Neuronal stem cell (in vitro differentiated cells): ENCODE results near the gene TXLNA.

Experiments used
- DNase-seq: peaks from one replicate; pipeline ENCODE4 v3.0.0-alpha.2; 2013; ENCODE audit warnings: low spot score
- H2AFZ ChIP-seq: one replicate; pipeline ENCODE4 v1.6.1; 2013; ENCODE audit warnings: mild to moderate bottlenecking, low read length, inconsistent platforms
- H2AK5ac ChIP-seq: 2 replicates; pipeline ENCODE4 v1.6.1; 2013; ENCODE audit warnings: low read depth, mild to moderate bottlenecking, inconsistent platforms, low read length, moderate library complexity, mixed read lengths
- H2BK120ac ChIP-seq: 2 replicates; pipeline ENCODE4 v1.6.1; 2013; ENCODE audit warnings: low read depth, mild to moderate bottlenecking, inconsistent platforms, low read length, moderate library complexity, mixed read lengths
- H2BK12ac ChIP-seq: one replicate; pipeline ENCODE4 v1.6.1; 2013; ENCODE audit warnings: low read length, inconsistent platforms
- H2BK15ac ChIP-seq: 2 replicates; pipeline ENCODE4 v1.6.1; 2013; ENCODE audit warnings: mild to moderate bottlenecking, low read length, inconsistent platforms, mixed read lengths
- H2BK5ac ChIP-seq: one replicate; pipeline ENCODE4 v1.6.1; 2013; ENCODE audit warnings: inconsistent platforms, mild to moderate bottlenecking, low read length, moderate library complexity
- H3K14ac ChIP-seq: one replicate; pipeline ENCODE4 v1.6.1; 2013; ENCODE audit warnings: low read length, inconsistent platforms
- H3K18ac ChIP-seq: 2 replicates; pipeline ENCODE4 v1.6.1; 2013; ENCODE audit warnings: low read length, inconsistent platforms
- H3K23ac ChIP-seq: 2 replicates; pipeline ENCODE4 v1.6.1; 2013; ENCODE audit warnings: low read depth, mild to moderate bottlenecking, mixed read lengths, low read length, inconsistent platforms; ENCODE audit not compliant: poor library complexity
- H3K27ac ChIP-seq: replicated peaks from 3 replicates; pipeline ENCODE4 v1.5.1; 2013; ENCODE audit warnings: low read length, inconsistent platforms
- H3K27me3 ChIP-seq, 3 experiments: 2 replicates each; pipeline ENCODE4 v1.6.1; 2013; ENCODE audit warnings: low read length in 3 of 3, mild to moderate bottlenecking in 2 of 3, inconsistent platforms in 1 of 3, low read depth in 1 of 3, mixed read lengths in 1 of 3, moderate library complexity in 1 of 3; ENCODE audit not compliant: control insufficient read depth in 3 of 3, insufficient read depth in 3 of 3
- H3K36me3 ChIP-seq, 2 donors: replicated peaks in 1 of 2; 2 replicates each; pipeline ENCODE4 v1.6.1; 2013; ENCODE audit warnings: low read length in 2 of 2; ENCODE audit not compliant: control insufficient read depth in 2 of 2, insufficient read depth in 2 of 2
- H3K4ac ChIP-seq: 2 replicates; pipeline ENCODE4 v1.6.1; 2013; ENCODE audit warnings: inconsistent platforms, mild to moderate bottlenecking, low read length, moderate library complexity
- H3K4me1 ChIP-seq, 2 donors: 1 replicate in 1 of 2; 2 replicates in 1 of 2; pipeline ENCODE4 v1.6.1; 2013; ENCODE audit warnings: low read length in 2 of 2, low read depth in 1 of 2; ENCODE audit not compliant: control insufficient read depth in 2 of 2, insufficient read depth in 1 of 2
- H3K4me2 ChIP-seq: one replicate; pipeline ENCODE4 v1.6.1; 2013; ENCODE audit warnings: mild to moderate bottlenecking, low read length, inconsistent platforms; ENCODE audit not compliant: insufficient read depth, poor library complexity, severe bottlenecking
- H3K4me3 ChIP-seq, 2 donors: 2 replicates each; pipeline ENCODE4 v1.5.1; 2013; ENCODE audit warnings: low read length in 2 of 2, mild to moderate bottlenecking in 2 of 2, inconsistent platforms in 1 of 2, moderate library complexity in 1 of 2
- H3K79me1 ChIP-seq: one replicate; pipeline ENCODE4 v1.6.1; 2013; ENCODE audit warnings: low read depth, mild to moderate bottlenecking, inconsistent platforms, low read length, moderate library complexity
- H3K9ac ChIP-seq: one replicate; pipeline ENCODE4 v1.6.1; 2013; ENCODE audit warnings: mild to moderate bottlenecking, low read depth, low read length, inconsistent platforms; ENCODE audit not compliant: poor library complexity
- H3K9me3 ChIP-seq, 2 donors: replicated peaks in 1 of 2; 2 replicates each; pipeline versions ENCODE3 to v1.6.1; 2013; ENCODE audit warnings: low read length in 2 of 2, mild to moderate bottlenecking in 2 of 2, inconsistent platforms in 1 of 2, low read depth in 1 of 2, mixed read lengths in 1 of 2, moderate library complexity in 1 of 2; ENCODE audit not compliant: control insufficient read depth in 2 of 2, insufficient read depth in 1 of 2
- H4K8ac ChIP-seq: one replicate; pipeline ENCODE4 v1.6.1; 2013; ENCODE audit warnings: low read depth, mild to moderate bottlenecking, inconsistent platforms, low read length, moderate library complexity
- H4K91ac ChIP-seq: one replicate; pipeline ENCODE4 v1.6.1; 2013; ENCODE audit warnings: low read length, low read depth, mild to moderate bottlenecking, inconsistent platforms; ENCODE audit not compliant: poor library complexity
- WGBS, 2 donors: extraction: QIAGEN DNeasy Blood & Tissue Kit; methylation state at CpG; one replicate each; pipeline ENCODE4 v1.1.7; 2013; ENCODE audit warnings: missing lambda C conversion rate in 2 of 2, mixed read lengths in 1 of 2; ENCODE audit not compliant: insufficient read length in 2 of 2, insufficient replicate concordance in 1 of 2; ENCODE audit errors: extremely low coverage in 2 of 2; 5-methylcytosine and 5-hydroxymethylcytosine counted together

The TXLNA gene

DNA sequence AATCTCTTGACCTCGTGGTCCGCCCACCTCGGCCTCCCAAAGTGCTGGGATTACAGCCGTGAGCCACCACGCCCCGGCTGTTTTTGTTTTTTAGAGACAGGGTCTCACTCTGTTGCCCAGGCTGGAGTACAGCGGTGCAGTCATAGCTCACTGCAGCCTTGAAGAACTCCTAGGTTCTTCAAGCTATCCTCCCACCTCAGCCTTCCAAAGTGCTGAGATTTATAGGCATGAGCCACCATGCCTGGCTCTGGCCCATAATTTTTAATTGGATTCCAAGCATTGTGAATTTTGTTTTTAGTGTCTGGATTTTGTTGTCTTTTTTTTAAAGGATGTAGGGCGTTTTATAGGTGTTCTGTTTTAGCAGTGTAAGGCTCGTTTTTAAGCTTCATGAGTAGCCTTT, 28.6 kb upstream of the TXLNA start:
- Histone ChIP-seq H2BK12ac (no peak overlapping the region), H3K9ac (no peak overlapping the region), H2AK5ac (no peak overlapping the region), H3K18ac (no peak overlapping the region), H4K8ac (no peak overlapping the region), H2BK120ac (no peak overlapping the region), H3K14ac (no peak overlapping the region), H3K9me3 (peaks cover 3 to 23% of the 10 kb centered on the region in 2 donors), H3K27me3 (no peaks in the 10 kb centered on the region), H3K23ac (no peak overlapping the region), H3K4me3 (no peak overlapping the region), H3K79me1 (peaks cover 7% of the 10 kb centered on the region), H3K4me1 (peaks cover 0 to 2% of the 10 kb centered on the region in 2 donors), H3K27ac (no peak overlapping the region), H3K4ac (no peak overlapping the region), H4K91ac (no peak overlapping the region), H2BK5ac (no peak overlapping the region), H3K36me3 (peaks cover 0 to 19% of the 10 kb centered on the region in 2 donors), H2AFZ (no peak overlapping the region), H3K4me2 (no peak overlapping the region), H2BK15ac (no peak overlapping the region)
- no peak for DNase-seq
- WGBS, 2 donors, result no CpG with 5 or more reads among the region's 9 CpGs

- WGBS, 2 donors, result no CpG with 5 or more reads among the region's 5 CpGs
- H2BK15ac ChIP-seq, result no peak overlapping the region
- no peak overlapping the region for H3K27ac ChIP-seq
Observed at GRCh38 chr1:32151319-32151787, 28.1 kb upstream of the TXLNA start.

DNA sequence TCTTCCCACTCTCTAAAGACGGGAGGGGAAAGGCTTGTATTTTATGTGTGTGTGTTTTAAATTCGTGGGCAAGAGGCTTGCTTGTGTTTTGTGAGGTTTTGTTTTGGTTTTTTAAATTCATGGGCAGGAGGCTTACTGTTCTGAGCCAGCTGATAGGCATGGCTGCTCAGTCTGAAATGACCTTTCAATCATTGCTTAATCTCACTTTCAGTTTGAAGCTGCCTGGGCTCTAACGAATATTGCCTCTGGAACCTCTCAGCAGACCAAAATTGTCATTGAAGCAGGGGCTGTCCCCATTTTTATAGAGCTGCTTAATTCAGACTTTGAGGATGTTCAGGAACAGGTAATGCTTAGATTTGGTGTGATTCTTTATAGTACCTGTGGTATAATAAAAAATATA, 20.3 kb upstream of the TXLNA start:
- H3K79me1 ChIP-seq, result no peaks in the 10 kb centered on the region
- no peak overlapping the region for H3K27ac ChIP-seq
- H3K14ac ChIP-seq, result no peak overlapping the region
- H3K23ac ChIP-seq, result no peak overlapping the region
- no peak overlapping the region for H3K18ac ChIP-seq
- H3K36me3 ChIP-seq, result peaks cover 35 to 95% of the 10 kb centered on the region in 2 donors
- H2BK120ac ChIP-seq, result no peak overlapping the region
- no peak overlapping the region for H2BK12ac ChIP-seq
- H3K27me3 ChIP-seq, result no peaks in the 10 kb centered on the region
- no peaks in the 10 kb centered on the region for H3K4me1 ChIP-seq
- no peak overlapping the region for H2AK5ac ChIP-seq
- no peak overlapping the region for H3K9ac ChIP-seq
- no peaks in the 10 kb centered on the region for H3K9me3 ChIP-seq
- WGBS, 2 donors, result no CpG with 5 or more reads among the region's 3 CpGs
- no peak overlapping the region for H4K91ac ChIP-seq
- no peak overlapping the region for H4K8ac ChIP-seq
- no peak overlapping the region for H3K4ac ChIP-seq
- DNase-seq, result no peak
- H2AFZ ChIP-seq, result no peak overlapping the region
- H3K4me3 ChIP-seq, result no peak overlapping the region
- H2BK15ac ChIP-seq, result no peak overlapping the region
- no peak overlapping the region for H3K4me2 ChIP-seq
- H2BK5ac ChIP-seq, result no peak overlapping the region

More at GRCh38 chr1:32151319-32151787, 28.1 kb upstream of the TXLNA start:
- Histone ChIP-seq H3K23ac (no peak overlapping the region), H2AK5ac (no peak overlapping the region), H3K18ac (no peak overlapping the region), H3K79me1 (peaks cover 7% of the 10 kb centered on the region), H2AFZ (no peak overlapping the region), H2BK120ac (no peak overlapping the region), H3K4me1 (peaks cover 0 to 2% of the 10 kb centered on the region in 2 donors), H3K36me3 (peaks cover 0 to 24% of the 10 kb centered on the region in 2 donors), H3K9me3 (peaks cover 3 to 23% of the 10 kb centered on the region in 2 donors), H3K4me3 (no peak overlapping the region), H3K4me2 (no peak overlapping the region), H3K27me3 (no peaks in the 10 kb centered on the region), H3K14ac (no peak overlapping the region), H3K4ac (no peak overlapping the region), H4K8ac (no peak overlapping the region), H2BK5ac (no peak overlapping the region), H3K9ac (no peak overlapping the region), H2BK12ac (no peak overlapping the region), H4K91ac (no peak overlapping the region)
- no peak for DNase-seq

DNA sequence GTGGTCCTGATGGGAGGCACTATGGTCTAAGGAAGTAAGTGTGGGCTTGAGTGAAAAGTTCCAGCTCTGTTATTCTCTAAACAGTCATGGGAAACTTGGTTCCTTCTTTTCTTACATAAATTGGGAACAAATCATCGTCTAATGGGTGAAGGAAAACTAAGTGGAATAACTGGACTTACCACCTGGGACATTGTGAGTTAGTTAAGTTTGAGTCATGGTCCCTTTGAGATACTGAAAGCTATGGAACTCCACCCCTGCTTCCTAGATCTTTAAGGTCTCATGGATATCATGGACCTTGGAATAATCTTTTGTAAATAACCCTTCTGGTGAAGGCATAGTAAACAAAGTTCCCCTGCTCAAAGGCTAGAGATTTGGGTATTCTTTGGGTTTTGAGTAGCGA, 16.1 kb upstream of the TXLNA start:
- Histone ChIP-seq H2AK5ac (no peak overlapping the region), H3K4me1 (no peaks in the 10 kb centered on the region), H2BK12ac (no peak overlapping the region), H3K36me3 (peaks cover 30 to 90% of the 10 kb centered on the region in 2 donors), H3K9ac (no peak overlapping the region), H3K4ac (no peak overlapping the region), H3K18ac (no peak overlapping the region), H3K4me2 (no peak overlapping the region), H3K27ac (no peak overlapping the region), H2BK120ac (no peak overlapping the region), H4K8ac (no peak overlapping the region), H2BK5ac (no peak overlapping the region), H4K91ac (no peak overlapping the region), H2BK15ac (no peak overlapping the region), H3K79me1 (no peaks in the 10 kb centered on the region), H3K23ac (no peak overlapping the region), H3K27me3 (no peaks in the 10 kb centered on the region), H2AFZ (no peak overlapping the region), H3K4me3 (no peak overlapping the region), H3K14ac (no peak overlapping the region), H3K9me3 (no peaks in the 10 kb centered on the region)
- DNase-seq, result no peak
- no CpG with 5 or more reads among the region's 2 CpGs for WGBS, 2 donors
